ENCODE data around the gene CTNND1. TPM values are rescaled to one million over a fixed set of nuclear protein-coding genes. Genes with fewer than 3 reads are reported as not detected.

The CTNND1 gene
- total and polyA plus RNA-seq, 2 of the 4 experiments (the other 2 are of a cell fraction): 88.5 to 229 TPM

GRCh38 chr11:57800444-57801182 is 39.0 kb downstream of the CTNND1 start (continued):
- TF ChIP-seq SMC3 (IDR thresholded peaks at IDR 0.05; ENCODE audit: low read depth, low read length): peak; percentile 82
- TF ChIP-seq FOS (IDR thresholded peaks at IDR 0.05; ENCODE audit: low read depth, low read length): no peak

- no peak for DNase-seq
- Histone ChIP-seq H3K36me3 (ENCODE audit: control insufficient read depth, insufficient read depth, low read length) (peaks cover 60% of the 10 kb centered on the region), H3K9me3 (ENCODE audit: control insufficient read depth, insufficient read depth, low read length) (no peaks in the 10 kb centered on the region), H2BK20ac (ENCODE audit: low read depth, low read length) (no peak overlapping the region), H2BK15ac (ENCODE audit: low read depth, low read length) (no peak overlapping the region), H3K23ac (ENCODE audit: low read depth, low read length) (no peak overlapping the region), H4K8ac (ENCODE audit: low read depth in 2 of 2, low read length in 2 of 2) (no peak overlapping the region), H3K27me3 (ENCODE audit: control insufficient read depth, insufficient read depth, low read length) (no peaks in the 10 kb centered on the region), H3K14ac (replicated peaks; ENCODE audit: low read depth, low read length) (no peak overlapping the region), H2AFZ (replicated peaks; ENCODE audit: low read length, poor library complexity) (no peak overlapping the region), H2AK5ac (ENCODE audit: low read depth, low read length) (no peak overlapping the region), H4K20me1 (ENCODE audit: insufficient read depth, low read length) (peaks cover 39% of the 10 kb centered on the region), H2BK5ac (ENCODE audit: low read depth, low read length, poor library complexity, severe bottlenecking) (peak overlapping the region; percentile 27), H3K79me1 (ENCODE audit: low read depth in 1 of 2, low read length in 2 of 2) (peaks cover 40 to 69% of the 10 kb centered on the region in 2 experiments), H4K5ac (ENCODE audit: low read depth, low read length) (no peak overlapping the region), H3K4me3 (ENCODE audit: insufficient read depth, low read depth, low read length) (no peak overlapping the region), H3K4ac (ENCODE audit: low read depth, low read length) (no peak overlapping the region), H3K9me1 (ENCODE audit: insufficient read depth, low read length) (peaks cover 10% of the 10 kb centered on the region), H3K56ac (ENCODE audit: extremely low read depth, insufficient read depth, low read length) (no peak overlapping the region), H3K4me1 (ENCODE audit: control insufficient read depth, insufficient read depth, low read length) (peaks cover 3% of the 10 kb centered on the region), H3K4me2 (ENCODE audit: low read depth, low read length) (no peak overlapping the region), H3K18ac (ENCODE audit: low read depth, low read length) (no peak overlapping the region), H2BK120ac (ENCODE audit: low read depth, low read length) (no peak overlapping the region), H3K27ac (ENCODE audit: insufficient read depth, low read length) (no peak overlapping the region), H2AK9ac (replicated peaks; ENCODE audit: low read depth, low read length, poor library complexity) (no peak overlapping the region), H4K91ac (ENCODE audit: insufficient read depth, low read depth, low read length) (no peak overlapping the region), H3K9ac (ENCODE audit: low read depth, low read length) (no peak overlapping the region)
- TF ChIP-seq ELK1 (IDR thresholded peaks at IDR 0.05; ENCODE audit: borderline replicate concordance, low read depth, low read length): no peak
- TF ChIP-seq SMC3 (IDR thresholded peaks at IDR 0.05; ENCODE audit: low read depth, low read length): no peak
- TF ChIP-seq BHLHE40 (IDR thresholded peaks at IDR 0.05; ENCODE audit: low read depth, low read length): no peak
- ChIA-PET POLR2A (ENCODE audit: unreplicated experiment) (interaction anchor here (1.2 kb wide), 1 partner anchor 40 kb away, joined by 6 read pairs; the partner anchor contains the start of gene CTNND1), CTCF (interaction anchor here (1.0 to 2.3 kb wide), 15 partner anchors 8 to 723 kb away, joined by 3 to 11 read pairs (median 5); partner anchors contain the start of genes BTBD18 and CTNND1)
- no TSS peak for BruUV-seq (replicated peaks)
- in situ Hi-C loops (cut with MboI; ENCODE audit: low sequenced_read_pairs) (loop anchor here (5.0 kb wide), 1 partner anchor 54 kb away; no protein-coding TSS in a partner anchor), dilution Hi-C loops (cut with HindIII; ENCODE audit: low sequenced_read_pairs, unreplicated experiment) (no loop called here), intact Hi-C loops (cut with micrococcal nuclease) (loop anchor here (5.0 kb wide), 1 partner anchor 234 kb away; the partner anchor contains the start of gene UBE2L6)
- no peak for ATAC-seq (ENCODE audit: low read depth)
Measured at GRCh38 chr11:57801183-57801485, 39.5 kb downstream of the CTNND1 start.

Measured in IMR-90 (cell line).